ENCODE results near the gene PCDHGA4. TPM values are rescaled to one million over a fixed set of nuclear protein-coding genes. Genes with fewer than 3 reads are reported as not detected.

PCDHGA4 gene
- total and polyA plus RNA-seq, 2 of the 13 experiments (the other 11 are each of a cell fraction or from before 2014, with no cell fraction given) = 0.49 to 0.58 TPM

DNA sequence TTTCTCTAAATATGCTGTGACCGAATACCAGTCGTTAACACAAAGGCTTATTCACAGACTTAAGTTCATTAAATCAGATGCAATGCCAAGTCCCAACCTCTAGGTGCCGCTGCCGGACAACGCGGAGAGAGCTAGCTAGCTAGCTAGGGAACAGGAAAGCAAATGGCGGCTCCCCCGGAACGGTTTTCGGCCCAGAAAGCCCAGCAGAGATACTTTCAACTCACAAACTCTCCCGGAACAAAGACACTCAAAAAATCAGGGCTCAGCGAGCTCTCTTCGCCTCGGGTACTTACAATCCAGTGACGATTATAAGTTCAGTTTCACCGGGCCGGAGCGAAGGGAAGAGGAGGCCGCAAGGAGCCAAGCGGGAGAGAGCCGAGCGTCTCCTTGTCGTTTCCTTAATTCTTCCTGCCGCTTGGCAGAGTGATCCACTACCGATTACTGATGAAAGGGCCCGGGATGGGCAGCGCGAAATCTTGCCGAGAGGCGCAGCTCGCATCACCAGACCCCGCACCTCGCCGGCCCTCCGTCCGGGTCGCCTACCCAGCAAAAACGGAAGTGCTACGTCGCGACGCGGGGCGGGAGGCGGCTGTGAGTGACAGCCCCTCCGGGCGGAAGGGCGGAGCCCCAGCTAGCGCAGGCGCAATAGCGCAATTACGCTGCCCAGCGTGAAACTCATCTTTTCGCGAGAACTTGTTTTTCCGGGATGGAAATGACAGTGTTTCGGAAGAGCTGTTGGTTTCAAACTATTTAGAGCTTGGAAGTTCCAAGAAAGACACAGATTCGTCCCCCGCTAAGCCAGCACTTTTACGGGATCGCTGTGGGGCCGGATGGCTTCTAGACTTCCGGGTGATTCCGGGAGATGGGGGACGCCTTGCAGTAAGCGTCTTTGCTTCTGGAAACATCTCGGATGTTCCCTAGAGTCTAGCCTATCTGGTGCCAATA is 34.3 kb upstream of the PCDHGA4 start, which contains the start of gene TAF7 (continued):
- TF ChIP-seq SRSF1 (optimal IDR thresholded peaks at IDR 0.05; ENCODE audit: low read depth, low read length) (no peak), HOXA9 (CRISPR knock-in tag; IDR thresholded peaks at IDR 0.05; ENCODE audit: borderline replicate concordance) (no peak; the same call in 1 of the 2 replicates), SP1 (IDR thresholded peaks at IDR 0.05) (no peak), SP1 (CRISPR knock-in tag; IDR thresholded peaks at IDR 0.05) (peak; percentile 66; the same call in 1 of the 2 replicates), MAFK (conservative IDR thresholded peaks at IDR 0.05 in 1 of 2, IDR thresholded peaks at IDR 0.05 in 1 of 2; ENCODE audit: low read length in 2 of 2) (peak in 1 of 2 experiments; percentile 38; a peak in 2 of 4 replicates), ZFY (CRISPR knock-in tag; IDR thresholded peaks at IDR 0.05) (peak; percentile 93), ZNF598 (CRISPR knock-in tag; IDR thresholded peaks at IDR 0.05; ENCODE audit: borderline replicate concordance) (peak; percentile 87; the same call in 1 of the 2 replicates), GZF1 (CRISPR knock-in tag; IDR thresholded peaks at IDR 0.05) (no peak), HDAC1 (CRISPR knock-in tag; IDR thresholded peaks at IDR 0.05) (peak; percentile 59)
- TF ChIP-seq, protein P1, sequence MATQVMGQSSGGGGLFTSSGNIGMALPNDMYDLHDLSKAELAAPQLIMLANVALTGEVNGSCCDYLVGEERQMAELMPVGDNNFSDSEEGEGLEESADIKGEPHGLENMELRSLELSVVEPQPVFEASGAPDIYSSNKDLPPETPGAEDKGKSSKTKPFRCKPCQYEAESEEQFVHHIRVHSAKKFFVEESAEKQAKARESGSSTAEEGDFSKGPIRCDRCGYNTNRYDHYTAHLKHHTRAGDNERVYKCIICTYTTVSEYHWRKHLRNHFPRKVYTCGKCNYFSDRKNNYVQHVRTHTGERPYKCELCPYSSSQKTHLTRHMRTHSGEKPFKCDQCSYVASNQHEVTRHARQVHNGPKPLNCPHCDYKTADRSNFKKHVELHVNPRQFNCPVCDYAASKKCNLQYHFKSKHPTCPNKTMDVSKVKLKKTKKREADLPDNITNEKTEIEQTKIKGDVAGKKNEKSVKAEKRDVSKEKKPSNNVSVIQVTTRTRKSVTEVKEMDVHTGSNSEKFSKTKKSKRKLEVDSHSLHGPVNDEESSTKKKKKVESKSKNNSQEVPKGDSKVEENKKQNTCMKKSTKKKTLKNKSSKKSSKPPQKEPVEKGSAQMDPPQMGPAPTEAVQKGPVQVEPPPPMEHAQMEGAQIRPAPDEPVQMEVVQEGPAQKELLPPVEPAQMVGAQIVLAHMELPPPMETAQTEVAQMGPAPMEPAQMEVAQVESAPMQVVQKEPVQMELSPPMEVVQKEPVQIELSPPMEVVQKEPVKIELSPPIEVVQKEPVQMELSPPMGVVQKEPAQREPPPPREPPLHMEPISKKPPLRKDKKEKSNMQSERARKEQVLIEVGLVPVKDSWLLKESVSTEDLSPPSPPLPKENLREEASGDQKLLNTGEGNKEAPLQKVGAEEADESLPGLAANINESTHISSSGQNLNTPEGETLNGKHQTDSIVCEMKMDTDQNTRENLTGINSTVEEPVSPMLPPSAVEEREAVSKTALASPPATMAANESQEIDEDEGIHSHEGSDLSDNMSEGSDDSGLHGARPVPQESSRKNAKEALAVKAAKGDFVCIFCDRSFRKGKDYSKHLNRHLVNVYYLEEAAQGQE (IDR thresholded peaks at IDR 0.05; ENCODE audit: borderline replicate concordance in 1 of 2, low read depth in 1 of 2, low read length in 2 of 2) = 0 out of 4 replicates have a peak, but pooled peaks of 1 of the 2 experiments have one; percentile 8
- TF ChIP-seq, protein P2, sequence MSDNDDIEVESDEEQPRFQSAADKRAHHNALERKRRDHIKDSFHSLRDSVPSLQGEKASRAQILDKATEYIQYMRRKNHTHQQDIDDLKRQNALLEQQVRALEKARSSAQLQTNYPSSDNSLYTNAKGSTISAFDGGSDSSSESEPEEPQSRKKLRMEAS (IDR thresholded peaks at IDR 0.05) = peak; percentile 76
- TF ChIP-seq, protein P3, sequence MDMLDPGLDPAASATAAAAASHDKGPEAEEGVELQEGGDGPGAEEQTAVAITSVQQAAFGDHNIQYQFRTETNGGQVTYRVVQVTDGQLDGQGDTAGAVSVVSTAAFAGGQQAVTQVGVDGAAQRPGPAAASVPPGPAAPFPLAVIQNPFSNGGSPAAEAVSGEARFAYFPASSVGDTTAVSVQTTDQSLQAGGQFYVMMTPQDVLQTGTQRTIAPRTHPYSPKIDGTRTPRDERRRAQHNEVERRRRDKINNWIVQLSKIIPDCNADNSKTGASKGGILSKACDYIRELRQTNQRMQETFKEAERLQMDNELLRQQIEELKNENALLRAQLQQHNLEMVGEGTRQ (IDR thresholded peaks at IDR 0.05; ENCODE audit: low read depth, low read length) = no peak
- TF ChIP-seq, protein P3 (CRISPR knock-in tag; IDR thresholded peaks at IDR 0.05; ENCODE audit: borderline replicate concordance) = peak; percentile 49; the same call in 1 of the 2 replicates
- TF ChIP-seq, protein P4, sequence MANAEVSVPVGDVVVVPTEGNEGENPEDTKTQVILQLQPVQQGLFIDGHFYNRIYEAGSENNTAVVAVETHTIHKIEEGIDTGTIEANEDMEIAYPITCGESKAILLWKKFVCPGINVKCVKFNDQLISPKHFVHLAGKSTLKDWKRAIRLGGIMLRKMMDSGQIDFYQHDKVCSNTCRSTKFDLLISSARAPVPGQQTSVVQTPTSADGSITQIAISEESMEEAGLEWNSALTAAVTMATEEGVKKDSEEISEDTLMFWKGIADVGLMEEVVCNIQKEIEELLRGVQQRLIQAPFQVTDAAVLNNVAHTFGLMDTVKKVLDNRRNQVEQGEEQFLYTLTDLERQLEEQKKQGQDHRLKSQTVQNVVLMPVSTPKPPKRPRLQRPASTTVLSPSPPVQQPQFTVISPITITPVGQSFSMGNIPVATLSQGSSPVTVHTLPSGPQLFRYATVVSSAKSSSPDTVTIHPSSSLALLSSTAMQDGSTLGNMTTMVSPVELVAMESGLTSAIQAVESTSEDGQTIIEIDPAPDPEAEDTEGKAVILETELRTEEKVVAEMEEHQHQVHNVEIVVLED (CRISPR knock-in tag; IDR thresholded peaks at IDR 0.05; ENCODE audit: borderline replicate concordance) = peak; percentile 95
- TF ChIP-seq, protein P5, sequence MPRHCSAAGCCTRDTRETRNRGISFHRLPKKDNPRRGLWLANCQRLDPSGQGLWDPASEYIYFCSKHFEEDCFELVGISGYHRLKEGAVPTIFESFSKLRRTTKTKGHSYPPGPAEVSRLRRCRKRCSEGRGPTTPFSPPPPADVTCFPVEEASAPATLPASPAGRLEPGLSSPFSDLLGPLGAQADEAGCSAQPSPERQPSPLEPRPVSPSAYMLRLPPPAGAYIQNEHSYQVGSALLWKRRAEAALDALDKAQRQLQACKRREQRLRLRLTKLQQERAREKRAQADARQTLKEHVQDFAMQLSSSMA (CRISPR knock-in tag; IDR thresholded peaks at IDR 0.05) = peak; percentile 36; the same call in 1 of the 2 replicates
- TF ChIP-seq, protein P6, sequence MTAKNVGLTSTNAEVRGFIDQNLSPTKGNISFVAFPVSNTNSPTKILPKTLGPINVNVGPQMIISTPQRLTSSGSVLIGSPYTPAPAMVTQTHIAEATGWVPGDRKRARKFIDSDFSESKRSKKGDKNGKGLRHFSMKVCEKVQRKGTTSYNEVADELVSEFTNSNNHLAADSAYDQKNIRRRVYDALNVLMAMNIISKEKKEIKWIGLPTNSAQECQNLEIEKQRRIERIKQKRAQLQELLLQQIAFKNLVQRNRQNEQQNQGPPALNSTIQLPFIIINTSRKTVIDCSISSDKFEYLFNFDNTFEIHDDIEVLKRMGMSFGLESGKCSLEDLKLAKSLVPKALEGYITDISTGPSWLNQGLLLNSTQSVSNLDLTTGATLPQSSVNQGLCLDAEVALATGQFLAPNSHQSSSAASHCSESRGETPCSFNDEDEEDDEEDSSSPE (CRISPR knock-in tag; IDR thresholded peaks at IDR 0.05) = peak; percentile 71
- TF ChIP-seq, protein P7, sequence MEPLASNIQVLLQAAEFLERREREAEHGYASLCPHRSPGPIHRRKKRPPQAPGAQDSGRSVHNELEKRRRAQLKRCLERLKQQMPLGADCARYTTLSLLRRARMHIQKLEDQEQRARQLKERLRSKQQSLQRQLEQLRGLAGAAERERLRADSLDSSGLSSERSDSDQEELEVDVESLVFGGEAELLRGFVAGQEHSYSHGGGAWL (CRISPR knock-in tag; IDR thresholded peaks at IDR 0.05) = peak; percentile 87; the same call in 1 of the 2 replicates

Measured in HepG2 (cell line).